ENCODE measurements around the gene ZBTB5. TPM values are rescaled to one million over a fixed set of nuclear protein-coding genes. Genes with fewer than 3 reads are reported as not detected.
"Not testable (repeated sequence)": the region's sequence is repeated elsewhere in the genome, so short reads cannot be mapped to it uniquely, and the experiment has no call there.

ZBTB5 gene
- total RNA-seq, 1 experiment from 2014 or later, result 17.7 TPM

- DNase-seq (ENCODE audit: low read depth), result no peak
Measured at GRCh38 chr9:37449862-37450632, 15.2 kb downstream of the ZBTB5 start.

- DNase-seq (ENCODE audit: low read depth), result no peak
Measured at GRCh38 chr9:37447111-37447510, 18.1 kb downstream of the ZBTB5 start.

- DNase-seq (ENCODE audit: low read depth), result no peak
Measured at GRCh38 chr9:37446401-37446800, 18.8 kb downstream of the ZBTB5 start.

GRCh38 chr9:37445832-37446231 is 19.4 kb downstream of the ZBTB5 start:
- no peak for DNase-seq (ENCODE audit: low read depth)

GRCh38 chr9:37444890-37445289 is 20.4 kb downstream of the ZBTB5 start:
- DNase-seq (ENCODE audit: low read depth), result no peak

GRCh38 chr9:37443566-37443965 is 21.7 kb downstream of the ZBTB5 start:
- DNase-seq (ENCODE audit: low read depth), result no peak

GRCh38 chr9:37442556-37442955 is 22.7 kb downstream of the ZBTB5 start:
- no peak for DNase-seq (ENCODE audit: low read depth)

- DNase-seq (ENCODE audit: low read depth), result no peak
Measured at GRCh38 chr9:37441776-37442370, 23.4 kb downstream of the ZBTB5 start.

GRCh38 chr9:37438359-37438758 is 26.9 kb downstream of the ZBTB5 start:
- no peak for DNase-seq (ENCODE audit: low read depth)

GRCh38 chr9:37437621-37438020 is 27.6 kb downstream of the ZBTB5 start:
- DNase-seq (ENCODE audit: low read depth), result no peak

- no peak for DNase-seq (ENCODE audit: low read depth)
Measured at GRCh38 chr9:37437010-37437409, 28.2 kb downstream of the ZBTB5 start.

- no peak for DNase-seq (ENCODE audit: low read depth)
Measured at GRCh38 chr9:37436540-37436939, 28.7 kb downstream of the ZBTB5 start.

GRCh38 chr9:37433867-37434371 is 31.3 kb downstream of the ZBTB5 start:
- no peak for DNase-seq (ENCODE audit: low read depth)

GRCh38 chr9:37432020-37432419 is 33.2 kb downstream of the ZBTB5 start:
- DNase-seq (ENCODE audit: low read depth), result no peak

- DNase-seq (ENCODE audit: low read depth), result no peak
Measured at GRCh38 chr9:37430841-37431597, 34.2 kb downstream of the ZBTB5 start.

GRCh38 chr9:37429441-37430285 is 35.6 kb downstream of the ZBTB5 start:
- DNase-seq (ENCODE audit: low read depth), result no peak

GRCh38 chr9:37428345-37428744 is 36.9 kb downstream of the ZBTB5 start:
- DNase-seq (ENCODE audit: low read depth), result no peak

- DNase-seq (ENCODE audit: low read depth), result no peak
Measured at GRCh38 chr9:37426846-37427245, 38.4 kb downstream of the ZBTB5 start.

- not testable (repeated sequence) for DNase-seq (ENCODE audit: low read depth)
Measured at GRCh38 chr9:37426431-37426830, 38.8 kb downstream of the ZBTB5 start.

- no peak for DNase-seq (ENCODE audit: low read depth)
Measured at GRCh38 chr9:37425298-37425752, 39.9 kb downstream of the ZBTB5 start.

- no peak for DNase-seq (ENCODE audit: low read depth)
Measured at GRCh38 chr9:37424686-37425297, 40.5 kb downstream of the ZBTB5 start.
